ENCODE measurements around the gene MAGI3.

MAGI3 gene

GRCh38 chr1:113641396-113641795, 251.1 kb downstream of the MAGI3 start:
- TF ChIP-seq CTCF (IDR thresholded peaks at IDR 0.05; ENCODE audit: control insufficient read depth, insufficient read depth, low read depth, low read length, missing control alignments): no peak
- no peak overlapping the region for H3K4me3 ChIP-seq (ENCODE audit: control insufficient read depth, low read depth, low read length)
- no peak for DNase-seq (ENCODE audit: low read depth)

- DNase-seq (ENCODE audit: low read depth): no peak
- H3K4me3 ChIP-seq (ENCODE audit: control insufficient read depth, low read depth, low read length): no peak overlapping the region
- no peak for TF ChIP-seq CTCF (IDR thresholded peaks at IDR 0.05; ENCODE audit: control insufficient read depth, insufficient read depth, low read depth, low read length, missing control alignments)
Observed at GRCh38 chr1:113647164-113647563, 256.8 kb downstream of the MAGI3 start.

DNA sequence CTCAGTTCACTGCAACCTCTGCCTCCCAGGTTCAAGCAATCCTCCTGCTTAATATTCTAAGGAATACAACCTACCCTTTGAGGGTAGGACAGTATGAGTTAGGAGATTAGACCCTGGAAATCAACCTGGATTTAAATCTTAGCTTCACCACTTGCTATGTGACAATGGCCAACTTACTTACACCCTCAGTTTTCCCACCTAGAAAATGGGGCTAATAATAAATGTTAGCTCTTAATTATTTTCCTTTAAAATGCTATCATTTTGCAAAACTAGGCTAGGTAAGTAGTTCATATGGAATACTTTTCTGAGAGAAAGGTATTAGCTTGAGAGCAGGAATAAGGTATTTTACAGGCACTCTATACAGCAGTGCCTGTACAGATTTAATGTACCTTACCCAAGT, 258.2 kb downstream of the MAGI3 start:
- TF ChIP-seq CTCF (IDR thresholded peaks at IDR 0.05; ENCODE audit: control insufficient read depth, insufficient read depth, low read depth, low read length, missing control alignments): no peak
- no peak overlapping the region for H3K4me3 ChIP-seq (ENCODE audit: control insufficient read depth, low read depth, low read length)
- DNase-seq (ENCODE audit: low read depth): no peak

DNA sequence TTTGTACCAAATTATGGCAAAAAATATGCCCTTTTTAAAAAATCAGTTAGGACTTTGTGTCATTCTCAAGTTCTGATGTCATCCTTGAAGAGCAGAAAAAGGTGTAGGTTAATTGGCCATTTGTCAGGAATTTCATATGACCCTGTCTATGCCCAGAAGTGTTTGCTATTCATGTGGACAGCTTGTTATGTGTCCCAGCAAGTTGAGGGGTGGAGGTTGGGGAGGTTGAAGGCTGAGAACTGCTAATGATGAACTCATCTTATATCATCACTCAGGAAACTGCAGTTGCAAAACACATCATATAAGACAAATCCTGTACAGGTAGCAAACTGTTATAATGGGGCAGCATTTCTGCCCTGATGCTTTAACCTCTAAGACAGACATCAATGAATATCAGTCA, 262.5 kb downstream of the MAGI3 start:
- no peak for DNase-seq (ENCODE audit: low read depth)
- no peak overlapping the region for H3K4me3 ChIP-seq (ENCODE audit: control insufficient read depth, low read depth, low read length)
- TF ChIP-seq CTCF (IDR thresholded peaks at IDR 0.05; ENCODE audit: control insufficient read depth, insufficient read depth, low read depth, low read length, missing control alignments): no peak

GRCh38 chr1:113653741-113654140, 263.4 kb downstream of the MAGI3 start:
- no peak for DNase-seq (ENCODE audit: low read depth)
- TF ChIP-seq CTCF (IDR thresholded peaks at IDR 0.05; ENCODE audit: control insufficient read depth, insufficient read depth, low read depth, low read length, missing control alignments): no peak

GRCh38 chr1:113654883-113655282, 264.6 kb downstream of the MAGI3 start:
- DNase-seq (ENCODE audit: low read depth): no peak
- TF ChIP-seq CTCF (IDR thresholded peaks at IDR 0.05; ENCODE audit: control insufficient read depth, insufficient read depth, low read depth, low read length, missing control alignments): no peak
- no peak overlapping the region for H3K4me3 ChIP-seq (ENCODE audit: control insufficient read depth, low read depth, low read length)

More at GRCh38 chr1:113653741-113654140, 263.4 kb downstream of the MAGI3 start:
- no peak overlapping the region for H3K4me3 ChIP-seq (ENCODE audit: control insufficient read depth, low read depth, low read length)

DNA sequence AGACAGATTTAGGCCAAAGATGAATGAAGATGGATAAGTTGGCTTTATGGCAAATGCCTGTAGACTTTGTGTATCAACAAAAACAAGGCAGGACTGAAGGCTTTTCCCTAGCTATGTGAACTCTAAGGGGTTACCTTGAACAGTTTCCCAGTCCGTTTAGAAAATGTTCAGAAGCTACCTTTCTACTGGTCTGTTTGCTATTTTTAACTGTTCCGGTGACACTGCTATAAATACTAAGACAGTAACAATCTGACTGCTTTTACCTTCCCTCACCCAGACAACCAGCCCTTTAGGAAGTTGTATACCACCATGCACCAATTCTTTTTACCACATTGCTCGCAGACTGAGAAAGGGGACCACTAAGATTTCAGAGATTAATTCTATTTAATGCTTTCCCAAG, 266.8 kb downstream of the MAGI3 start:
- no peak for TF ChIP-seq CTCF (IDR thresholded peaks at IDR 0.05; ENCODE audit: control insufficient read depth, insufficient read depth, low read depth, low read length, missing control alignments)
- no peak overlapping the region for H3K4me3 ChIP-seq (ENCODE audit: control insufficient read depth, low read depth, low read length)
- DNase-seq (ENCODE audit: low read depth): no peak
